Naive thymus-derived CD8-positive, alpha-beta T cell (primary cell): Measurements from ENCODE around the gene PCNX3. TPM values are rescaled to one million over a fixed set of nuclear protein-coding genes. Genes with fewer than 3 reads are reported as not detected.
A peak's percentile ranks its signal among the peaks of the same experiment; 100 is the strongest.

ENCODE experiments used
- ATAC-seq, 2 donors: fragments of 150-1000 bp; cut with Tn5 transposase in 1 of 2; sonication (Bioruptor Pico), chemical (Tn5 transposase) in 1 of 2; 1 replicate in 1 of 2; 2 replicates in 1 of 2; pipeline ENCODE4 v1.10.0; 2021; ENCODE audit warnings: mild to moderate bottlenecking in 2 of 2, moderate library complexity in 2 of 2
- POLR2A ChIA-PET: fragments of 350-600 bp; sonication (Branson Sonifier 250); formaldehyde crosslinking; loops from one replicate; lab custom pipeline; 2021; ENCODE audit warnings: antibody characterized with exemption; lab: Charles Lee
- DNase-seq, 10 donors: peaks; one replicate each; pipeline versions ENCODE4 v3.0.0 to v3.0.0-alpha.2; 2020 to 2022
- H3K27ac Mint-ChIP-seq, 10 donors: one replicate each; pipeline ENCODE4 v1.8.0; 2020 to 2022; ENCODE audit warnings: mild to moderate bottlenecking in 10 of 10, mixed read lengths in 10 of 10, moderate library complexity in 4 of 10, inconsistent platforms in 1 of 10
- H3K27me3 Mint-ChIP-seq, 5 donors: one replicate each; pipeline ENCODE4 v1.8.0; 2021 to 2022; ENCODE audit warnings: mixed read lengths in 5 of 5
- H3K36me3 Mint-ChIP-seq, 3 donors: one replicate each; pipeline ENCODE4 v1.8.0; 2020 to 2022; ENCODE audit warnings: mixed read lengths in 3 of 3, mild to moderate bottlenecking in 2 of 3, inconsistent platforms in 1 of 3
- H3K4me1 Mint-ChIP-seq, 4 donors: one replicate each; pipeline ENCODE4 v1.8.0; 2021 to 2022; ENCODE audit warnings: mixed read lengths in 4 of 4
- H3K4me3 Mint-ChIP-seq, 10 donors: one replicate each; pipeline ENCODE4 v1.8.0; 2020 to 2022; ENCODE audit warnings: mild to moderate bottlenecking in 10 of 10, mixed read lengths in 10 of 10, moderate library complexity in 6 of 10, inconsistent platforms in 1 of 10
- H3K9me3 Mint-ChIP-seq, 9 donors: one replicate each; pipeline ENCODE4 v1.8.0; 2020 to 2022; ENCODE audit warnings: mixed read lengths in 9 of 9, mild to moderate bottlenecking in 3 of 9, inconsistent platforms in 1 of 9, moderate library complexity in 1 of 9
- polyA plus RNA-seq, 3 donors: library from polyadenylated mRNA; unstranded; fragments of 300-500 nt; fragmentation: Illumina TruSeq; gene quantifications; one replicate each; pipeline ENCODE4 v1.2.3, GENCODE V29; 2021
- total RNA-seq, 8 experiments: library from RNA in 2 of 8; stranded (reverse) in 2 of 8; gene quantifications; one replicate each; pipeline ENCODE4 v1.2.3 and lab custom pipeline; 2021 to 2026

PCNX3 gene
- total and polyA plus RNA-seq, 5 experiments from 2014 or later, result 0.96 to 64.2 (median 6.5) TPM

- DNase-seq (no peak), ATAC-seq (no peak)
- Mint-ChIP-seq H3K4me3 (no peak overlapping the region), H3K27ac (peak overlapping the region in 8 of 10 donors; percentile 14 to 91 (median 50)), H3K36me3 (peaks cover 0 to 43% (median 3%) of the 10 kb centered on the region in 3 donors), H3K4me1 (peaks cover 22 to 49% (median 31%) of the 10 kb centered on the region in 4 donors), H3K27me3 (no peaks in the 10 kb centered on the region), H3K9me3 (no peaks in the 10 kb centered on the region)
- POLR2A ChIA-PET, result interaction anchor here (1.0 to 1.4 kb wide), 4 partner anchors 13 to 83 kb away, joined by 3 to 4 read pairs (median 3); partner anchors contain the start of gene MALAT1
Measured at GRCh38 chr11:65581928-65582327, 33.6 kb upstream of the PCNX3 start.

DNA sequence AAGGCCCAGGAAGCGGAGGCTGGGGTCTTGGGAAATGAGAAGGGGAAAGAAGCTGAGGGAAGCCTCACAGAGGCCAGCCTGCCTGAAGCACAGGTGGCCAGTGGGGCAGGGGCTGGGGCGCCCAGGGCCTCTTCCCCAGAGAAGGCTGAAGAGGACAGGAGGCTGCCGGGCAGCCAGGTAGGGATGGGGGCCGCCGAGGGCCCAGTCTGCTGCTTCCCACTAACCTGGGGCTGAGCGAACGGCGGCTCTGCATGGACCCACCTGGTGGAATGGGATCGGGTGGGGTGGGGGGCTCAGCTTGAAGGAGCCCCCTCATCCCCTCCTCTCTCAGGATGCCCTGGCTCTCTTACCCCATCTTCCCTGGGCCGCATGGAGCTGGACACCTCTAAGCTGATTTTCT lies 32.0 kb upstream of the PCNX3 start:
- H3K9me3 Mint-ChIP-seq, result no peaks in the 10 kb centered on the region
- no peaks in the 10 kb centered on the region for H3K27me3 Mint-ChIP-seq
- POLR2A ChIA-PET, result interaction anchor here (0.6 to 11.7 kb wide), 3 partner anchors 8 to 41 kb away, joined by 3 to 139 read pairs (median 4); partner anchors contain the start of genes EHBP1L1 and FAM89B
- peaks cover 0 to 43% (median 3%) of the 10 kb centered on the region in 3 donors for H3K36me3 Mint-ChIP-seq
- ATAC-seq, result no peak
- H3K4me3 Mint-ChIP-seq, result no peak overlapping the region
- peak overlapping the region in 5 of 10 donors; percentile 37 to 91 (median 61) for H3K27ac Mint-ChIP-seq
- no peak for DNase-seq
- H3K4me1 Mint-ChIP-seq, result peaks cover 21 to 45% (median 30%) of the 10 kb centered on the region in 4 donors

GRCh38 chr11:65584106-65584505 lies 31.5 kb upstream of the PCNX3 start:
- ATAC-seq (no peak), DNase-seq (no peak)
- Mint-ChIP-seq H3K4me3 (no peak overlapping the region), H3K36me3 (peaks cover 0 to 45% (median 3%) of the 10 kb centered on the region in 3 donors), H3K4me1 (peaks cover 22 to 45% (median 33%) of the 10 kb centered on the region in 4 donors), H3K27me3 (no peaks in the 10 kb centered on the region), H3K9me3 (no peaks in the 10 kb centered on the region), H3K27ac (peak overlapping the region in 6 of 10 donors; percentile 24 to 60 (median 48))
- POLR2A ChIA-PET, result interaction anchor here (0.6 to 11.7 kb wide), 3 partner anchors 9 to 42 kb away, joined by 3 to 139 read pairs (median 4); partner anchors contain the start of genes EHBP1L1 and FAM89B

GRCh38 chr11:65584723-65585171 lies 30.8 kb upstream of the PCNX3 start:
- POLR2A ChIA-PET, result interaction anchor here (11.7 kb wide), 1 partner anchor 10 kb away, joined by 139 read pairs; the partner anchor contains the start of genes EHBP1L1 and FAM89B
- H3K27ac Mint-ChIP-seq, result peak overlapping the region in 2 of 10 donors; percentile 49 to 60
- H3K9me3 Mint-ChIP-seq, result no peaks in the 10 kb centered on the region
- ATAC-seq (no peak), DNase-seq (no peak)
- H3K27me3 Mint-ChIP-seq, result no peaks in the 10 kb centered on the region
- H3K4me1 Mint-ChIP-seq, result peaks cover 22 to 50% (median 33%) of the 10 kb centered on the region in 4 donors
- no peak overlapping the region for H3K4me3 Mint-ChIP-seq
- H3K36me3 Mint-ChIP-seq, result peaks cover 0 to 41% (median 3%) of the 10 kb centered on the region in 3 donors

DNA sequence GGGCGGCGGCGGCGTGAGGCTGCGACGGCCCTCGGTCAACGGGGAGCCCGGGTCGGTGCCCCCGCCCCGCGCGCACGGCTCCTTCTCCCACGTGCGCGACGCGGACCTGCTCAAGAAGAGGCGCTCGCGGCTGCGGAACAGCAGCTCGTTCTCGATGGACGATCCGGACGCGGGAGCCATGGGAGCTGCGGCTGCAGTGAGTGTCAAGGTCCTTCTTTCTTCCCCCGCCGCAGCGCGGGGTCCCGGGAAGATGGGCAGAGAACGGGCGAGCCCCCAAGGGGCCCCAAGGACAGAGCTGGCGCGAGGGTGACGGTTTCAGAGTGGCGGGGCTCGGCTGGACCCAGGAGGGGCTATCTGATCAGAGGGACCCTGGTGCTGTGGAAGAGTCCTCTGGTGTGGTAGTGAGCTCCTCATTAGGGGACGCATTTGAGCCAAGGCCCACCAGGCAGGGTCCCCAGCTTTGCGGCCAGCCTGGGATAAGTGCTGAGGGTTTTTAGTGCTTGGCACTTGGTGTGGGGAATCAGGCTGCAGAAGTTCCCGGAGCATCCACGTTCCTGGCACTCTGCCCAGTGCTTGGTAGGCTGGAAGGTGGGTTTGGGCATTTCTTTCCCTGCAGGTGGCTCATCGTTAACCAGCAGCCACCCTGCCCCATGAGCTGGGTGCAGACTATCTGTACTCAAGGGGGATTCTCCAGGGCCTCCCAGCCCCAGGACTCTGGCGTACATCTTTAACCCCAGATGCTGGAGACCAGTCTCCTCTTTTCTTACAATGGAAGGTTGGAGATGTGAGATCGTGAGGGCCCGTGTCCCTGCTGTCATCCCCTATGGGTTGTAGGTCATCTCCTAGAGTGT lies 30.0 kb upstream of the PCNX3 start:
- no peak for DNase-seq
- no peaks in the 10 kb centered on the region for H3K27me3 Mint-ChIP-seq
- no peak for ATAC-seq
- H3K36me3 Mint-ChIP-seq, result peaks cover 0 to 41% (median 3%) of the 10 kb centered on the region in 3 donors
- peak overlapping the region in 3 of 10 donors; percentile 18 to 57 (median 52) for H3K27ac Mint-ChIP-seq
- H3K4me1 Mint-ChIP-seq, result peaks cover 24 to 52% (median 36%) of the 10 kb centered on the region in 4 donors
- POLR2A ChIA-PET, result interaction anchor here (7.2 to 11.7 kb wide), 2 partner anchors 10 to 45 kb away, joined by 67 to 139 read pairs; partner anchors contain the start of genes EHBP1L1 and FAM89B
- H3K4me3 Mint-ChIP-seq, result no peak overlapping the region
- H3K9me3 Mint-ChIP-seq, result no peaks in the 10 kb centered on the region

DNA sequence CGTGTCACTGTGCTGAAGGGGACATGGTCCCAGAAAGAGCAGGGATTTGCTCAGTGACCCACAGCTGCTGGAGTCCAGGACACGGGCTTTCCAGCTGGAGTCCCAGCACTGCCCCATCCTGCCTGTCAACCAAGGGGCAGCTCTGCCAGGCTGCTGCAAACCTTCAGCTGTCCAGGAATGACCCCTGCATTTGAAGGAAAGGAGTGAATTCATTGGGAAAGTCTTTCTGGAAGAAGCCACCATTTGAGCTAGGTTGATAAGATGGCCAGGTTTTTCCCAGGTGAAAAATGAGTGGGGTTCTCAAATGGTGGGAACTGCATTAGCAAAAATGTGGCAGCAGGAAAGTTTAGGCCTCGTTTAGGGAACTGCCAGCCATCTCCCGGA lies 29.3 kb upstream of the PCNX3 start:
- peak overlapping the region in 1 of 10 donors; percentile 1 for H3K4me3 Mint-ChIP-seq
- POLR2A ChIA-PET, result interaction anchor here (7.2 to 11.7 kb wide), 2 partner anchors 11 to 45 kb away, joined by 67 to 139 read pairs; partner anchors contain the start of genes EHBP1L1 and FAM89B
- H3K4me1 Mint-ChIP-seq, result peaks cover 25 to 52% (median 36%) of the 10 kb centered on the region in 4 donors
- H3K9me3 Mint-ChIP-seq, result no peaks in the 10 kb centered on the region
- peaks cover 0 to 39% (median 3%) of the 10 kb centered on the region in 3 donors for H3K36me3 Mint-ChIP-seq
- ATAC-seq (no peak), DNase-seq (no peak)
- H3K27ac Mint-ChIP-seq, result peak overlapping the region in 5 of 10 donors; percentile 18 to 57 (median 46)
- no peaks in the 10 kb centered on the region for H3K27me3 Mint-ChIP-seq

DNA sequence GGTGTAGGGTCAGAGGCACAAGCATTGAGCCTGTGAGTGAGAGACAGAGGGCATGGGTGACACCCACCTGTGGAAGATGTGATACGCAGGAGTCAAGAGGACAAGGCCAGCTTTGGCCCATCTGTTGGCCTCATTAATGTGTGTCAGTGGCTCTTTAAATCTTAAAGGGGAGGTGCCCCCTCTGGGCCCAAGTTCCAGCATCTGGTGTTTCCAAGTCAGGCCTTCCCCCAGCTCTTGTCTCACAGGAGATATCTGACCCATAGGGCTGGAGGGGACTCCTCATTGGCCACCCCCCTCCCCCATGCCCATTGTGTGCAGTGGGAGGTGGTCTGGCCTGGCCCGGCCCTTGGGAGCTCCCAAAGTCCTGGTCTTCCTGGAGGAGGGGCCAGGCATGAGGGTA lies 28.9 kb upstream of the PCNX3 start:
- POLR2A ChIA-PET, result interaction anchor here (0.7 to 11.7 kb wide), 4 partner anchors 12 to 661 kb away, joined by 5 to 139 read pairs (median 36); partner anchors contain the start of genes EHBP1L1 and FAM89B
- no peak overlapping the region for H3K4me3 Mint-ChIP-seq

GRCh38 chr11:65588199-65589054 lies 27.1 kb upstream of the PCNX3 start:
- DNase-seq, result peak; percentile 57 to 88 (median 75)
- Mint-ChIP-seq H3K27me3 (no peaks in the 10 kb centered on the region), H3K27ac (peak overlapping the region; percentile 53 to 86 (median 74)), H3K9me3 (no peaks in the 10 kb centered on the region), H3K4me3 (peak overlapping the region in 2 of 10 donors; percentile 11 to 67), H3K36me3 (peaks cover 0 to 34% (median 0%) of the 10 kb centered on the region in 3 donors), H3K4me1 (peaks cover 14 to 35% (median 35%) of the 10 kb centered on the region in 4 donors)
- POLR2A ChIA-PET, result interaction anchor here (0.6 to 11.7 kb wide), 17 partner anchors 9 to 207 kb away, joined by 3 to 139 read pairs (median 4); partner anchors contain the start of genes EHBP1L1, FAM89B, MAP3K11 and SCYL1
- ATAC-seq, result peak; percentile 94

More for the DNA sequence above, 28.9 kb upstream of the PCNX3 start:
- no peak for DNase-seq
- Mint-ChIP-seq H3K9me3 (no peaks in the 10 kb centered on the region), H3K4me1 (peaks cover 24 to 52% (median 37%) of the 10 kb centered on the region in 4 donors), H3K36me3 (peaks cover 0 to 40% (median 3%) of the 10 kb centered on the region in 3 donors), H3K27me3 (no peaks in the 10 kb centered on the region), H3K27ac (peak overlapping the region in 5 of 10 donors; percentile 18 to 82 (median 52))
- ATAC-seq, result no peak

DNA sequence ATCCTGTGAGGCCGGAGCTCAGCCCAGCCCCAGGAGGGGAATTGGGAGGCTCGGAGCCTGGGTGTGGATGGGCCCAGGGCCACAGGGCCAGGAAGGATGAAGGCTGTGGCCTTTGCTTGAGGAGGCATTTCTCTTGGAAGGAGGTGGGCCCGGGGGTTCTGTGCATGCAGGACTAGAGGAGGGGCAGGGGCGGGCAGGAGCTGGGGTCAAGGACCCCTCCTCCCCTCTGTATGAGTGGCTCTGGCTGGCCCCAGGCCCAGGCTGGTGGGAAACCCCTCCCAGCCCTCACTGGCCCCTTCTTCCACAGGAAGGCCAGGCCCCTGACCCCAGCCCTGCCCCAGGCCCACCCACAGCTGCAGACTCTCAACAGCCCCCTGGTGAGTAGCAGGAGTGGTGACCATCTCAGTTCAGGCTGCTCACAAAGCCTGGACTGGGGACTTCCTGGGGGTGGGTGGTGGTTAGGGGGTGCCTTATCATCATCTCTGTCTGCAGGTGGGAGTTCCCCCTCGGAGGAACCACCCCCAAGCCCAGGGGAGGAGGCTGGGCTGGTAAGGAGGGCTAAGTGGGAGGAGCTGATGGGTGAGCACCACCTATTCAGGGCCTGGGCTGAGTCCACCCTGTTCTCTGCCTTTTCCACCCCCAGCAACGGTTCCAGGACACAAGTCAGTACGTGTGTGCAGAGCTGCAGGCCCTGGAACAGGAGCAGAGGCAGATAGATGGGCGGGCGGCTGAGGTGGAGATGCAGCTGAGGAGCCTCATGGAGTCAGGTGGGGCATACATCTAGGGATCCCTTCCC lies 25.9 kb upstream of the PCNX3 start:
- H3K4me1 Mint-ChIP-seq, result peaks cover 14 to 43% (median 36%) of the 10 kb centered on the region in 4 donors
- POLR2A ChIA-PET, result interaction anchor here (0.6 to 11.7 kb wide), 8 partner anchors 14 to 92 kb away, joined by 3 to 139 read pairs (median 4); partner anchors contain the start of genes EHBP1L1, FAM89B, SCYL1 and ZNRD2
- H3K9me3 Mint-ChIP-seq, result no peaks in the 10 kb centered on the region
- peak overlapping the region in 1 of 10 donors; percentile 11 for H3K4me3 Mint-ChIP-seq
- DNase-seq (peak in 7 of 10 donors; percentile 36 to 69 (median 47)), ATAC-seq (peak; percentile 51 to 73)
- H3K36me3 Mint-ChIP-seq, result peaks cover 0 to 29% (median 0%) of the 10 kb centered on the region in 3 donors
- H3K27me3 Mint-ChIP-seq, result no peaks in the 10 kb centered on the region
- peak overlapping the region in 8 of 10 donors; percentile 1 to 82 (median 72) for H3K27ac Mint-ChIP-seq

DNA sequence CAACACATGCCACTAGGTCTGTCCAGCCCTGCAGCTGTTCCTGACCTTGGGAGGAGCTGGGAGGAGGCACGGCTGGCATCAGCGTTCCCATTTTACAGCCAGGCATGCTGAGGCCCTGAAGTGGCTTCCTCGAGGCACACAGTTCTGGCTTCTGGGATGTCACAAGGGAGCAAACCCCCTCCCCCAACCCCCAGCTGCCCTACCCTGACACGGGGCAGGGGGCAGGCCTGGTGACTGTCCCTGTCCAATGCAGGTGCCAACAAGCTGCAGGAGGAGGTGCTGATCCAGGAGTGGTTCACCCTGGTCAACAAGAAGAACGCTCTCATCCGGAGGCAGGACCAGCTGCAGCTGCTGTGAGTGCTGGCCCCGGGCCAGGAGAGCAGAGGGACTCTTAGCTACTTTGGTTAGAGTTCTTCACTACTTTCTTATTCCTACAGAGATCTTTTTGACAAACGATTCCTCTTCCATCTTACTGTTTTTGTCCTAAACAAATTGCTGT lies 25.3 kb upstream of the PCNX3 start:
- DNase-seq, result no peak
- peak overlapping the region in 3 of 10 donors; percentile 11 to 48 (median 43) for H3K27ac Mint-ChIP-seq
- POLR2A ChIA-PET, result interaction anchor here (1.0 to 11.7 kb wide), 3 partner anchors 14 to 49 kb away, joined by 3 to 139 read pairs (median 67); partner anchors contain the start of genes EHBP1L1 and FAM89B

More for the DNA sequence above, 25.3 kb upstream of the PCNX3 start:
- ATAC-seq, result no peak
- Mint-ChIP-seq H3K4me3 (no peak overlapping the region), H3K36me3 (peaks cover 0 to 29% (median 0%) of the 10 kb centered on the region in 3 donors), H3K27me3 (no peaks in the 10 kb centered on the region), H3K4me1 (peaks cover 16 to 47% (median 41%) of the 10 kb centered on the region in 4 donors), H3K9me3 (no peaks in the 10 kb centered on the region)
